ENCODE data around the gene DEFB132.

The DEFB132 gene

GRCh38 chr20:263701-264100 lies 6.2 kb downstream of the DEFB132 start:
- DNase-seq (ENCODE audit: low spot score) (no peak), FAIRE-seq (no peak)

GRCh38 chr20:266596-267562 lies 9.4 kb downstream of the DEFB132 start:
- no peak for FAIRE-seq

GRCh38 chr20:270517-270916 lies 13.0 kb downstream of the DEFB132 start:
- FAIRE-seq, result no peak
- no peak for DNase-seq (ENCODE audit: low spot score)

More at GRCh38 chr20:266596-267562, 9.4 kb downstream of the DEFB132 start:
- peak; percentile 38 for DNase-seq (ENCODE audit: low spot score)

- DNase-seq (ENCODE audit: low spot score), result no peak
- no peak for FAIRE-seq
Measured at GRCh38 chr20:271069-271468, 13.5 kb downstream of the DEFB132 start.

GRCh38 chr20:271528-271927 lies 14.0 kb downstream of the DEFB132 start:
- FAIRE-seq (no peak), DNase-seq (ENCODE audit: low spot score) (no peak)

GRCh38 chr20:272718-273117 lies 15.2 kb downstream of the DEFB132 start:
- no peak for DNase-seq (ENCODE audit: low spot score)
- no peak for FAIRE-seq

- DNase-seq (ENCODE audit: low spot score) (no peak), FAIRE-seq (no peak)
Measured at GRCh38 chr20:273884-274283, 16.4 kb downstream of the DEFB132 start.

- no peak for DNase-seq (ENCODE audit: low spot score)
- FAIRE-seq, result no peak
Measured at GRCh38 chr20:275791-276190, 18.3 kb downstream of the DEFB132 start.

- FAIRE-seq (no peak), DNase-seq (ENCODE audit: low spot score) (no peak)
Measured at GRCh38 chr20:276620-277495, 19.3 kb downstream of the DEFB132 start.

GRCh38 chr20:277496-277781 lies 19.9 kb downstream of the DEFB132 start:
- DNase-seq (ENCODE audit: low spot score) (no peak), FAIRE-seq (no peak)

GRCh38 chr20:278181-278580 lies 20.7 kb downstream of the DEFB132 start:
- FAIRE-seq (no peak), DNase-seq (ENCODE audit: low spot score) (no peak)

- FAIRE-seq (no peak), DNase-seq (ENCODE audit: low spot score) (no peak)
Measured at GRCh38 chr20:278607-279571, 21.4 kb downstream of the DEFB132 start.

GRCh38 chr20:284172-284571 lies 26.6 kb downstream of the DEFB132 start:
- no peak for FAIRE-seq
- DNase-seq (ENCODE audit: low spot score), result no peak

GRCh38 chr20:286508-286907 lies 29.0 kb downstream of the DEFB132 start:
- DNase-seq (ENCODE audit: low spot score), result no peak
- FAIRE-seq, result no peak

- no peak for DNase-seq (ENCODE audit: low spot score)
- FAIRE-seq, result no peak
Measured at GRCh38 chr20:288956-289692, 31.6 kb downstream of the DEFB132 start.

GRCh38 chr20:289693-290083 lies 32.2 kb downstream of the DEFB132 start:
- DNase-seq (ENCODE audit: low spot score) (no peak), FAIRE-seq (no peak)

- DNase-seq (ENCODE audit: low spot score) (peak; percentile 71), FAIRE-seq (peak; percentile 52)
Measured at GRCh38 chr20:290084-290831, 32.7 kb downstream of the DEFB132 start, which contains the start of gene C20orf96. TSS of gene C20orf96 (minus strand) at chr20:290750. CDS start at chr20:290610, 140 bp downstream.

GRCh38 chr20:294602-295001 lies 37.1 kb downstream of the DEFB132 start:
- DNase-seq (ENCODE audit: low spot score) (no peak), FAIRE-seq (no peak)

- FAIRE-seq (no peak), DNase-seq (ENCODE audit: low spot score) (no peak)
Measured at GRCh38 chr20:295804-296203, 38.3 kb downstream of the DEFB132 start.
